GM12864 (cell line): ENCODE results near the gene MKNK1.

Experiments used
- DNase-seq: peaks from one replicate; pipeline ENCODE4 v3.0.0-alpha.2; 2011; ENCODE audit warnings: low read depth
- H3K4me3 ChIP-seq: 2 replicates; pipeline ENCODE4 v1.5.1; 2011; ENCODE audit warnings: mild to moderate bottlenecking, low read depth, low read length, control low read depth
- TF ChIP-seq, protein P1 (sequence below): IDR thresholded peaks from 2 replicates; pipeline ENCODE4 v1.5.1; 2011; ENCODE audit warnings: low read depth, mild to moderate bottlenecking, moderate library complexity, low read length, control low read depth, inconsistent platforms; ENCODE audit errors: missing control alignments

MKNK1 gene

DNA sequence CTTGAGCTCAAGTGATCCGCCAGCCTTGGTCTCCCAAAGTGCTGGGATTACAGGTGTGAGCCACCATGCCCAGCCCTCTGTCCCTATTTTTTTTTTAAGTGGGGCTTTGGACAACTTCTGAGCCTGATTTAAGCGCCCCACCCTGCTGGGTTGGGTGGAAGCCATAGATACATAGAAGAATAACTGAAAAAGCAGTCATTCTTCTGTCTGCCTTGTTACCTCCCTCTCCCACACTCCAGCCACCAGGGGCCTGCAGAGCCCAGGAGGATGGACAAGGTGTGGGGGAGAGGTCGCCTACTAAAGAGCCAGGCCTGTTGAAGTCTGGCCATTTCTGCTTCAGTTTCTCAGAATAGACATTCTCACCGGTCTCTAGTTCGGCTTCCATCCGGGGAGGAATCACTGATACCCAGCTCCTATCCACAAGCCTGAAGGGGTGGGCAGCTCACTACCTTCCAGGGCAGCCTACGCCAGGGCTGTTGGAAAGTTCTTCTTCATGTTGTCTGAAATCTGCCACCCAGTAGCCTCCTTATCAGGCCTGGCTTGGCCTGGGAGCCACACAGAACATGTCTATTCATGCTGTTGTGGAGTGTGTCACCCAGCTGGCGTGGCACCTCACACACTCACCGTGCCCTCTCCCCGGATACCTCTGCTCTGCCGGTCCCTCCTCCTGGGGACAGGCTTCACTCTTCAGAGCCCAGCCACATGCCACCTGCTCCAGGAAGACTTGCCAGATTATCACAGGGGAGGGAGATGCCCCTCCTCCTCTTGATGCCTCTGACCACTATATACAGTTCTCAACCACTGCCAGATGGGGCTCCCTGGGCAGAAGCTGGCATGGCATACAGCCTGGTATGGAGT lies 80.3 kb downstream of the MKNK1 start:
- no peak overlapping the region for H3K4me3 ChIP-seq
- TF ChIP-seq, protein P1, sequence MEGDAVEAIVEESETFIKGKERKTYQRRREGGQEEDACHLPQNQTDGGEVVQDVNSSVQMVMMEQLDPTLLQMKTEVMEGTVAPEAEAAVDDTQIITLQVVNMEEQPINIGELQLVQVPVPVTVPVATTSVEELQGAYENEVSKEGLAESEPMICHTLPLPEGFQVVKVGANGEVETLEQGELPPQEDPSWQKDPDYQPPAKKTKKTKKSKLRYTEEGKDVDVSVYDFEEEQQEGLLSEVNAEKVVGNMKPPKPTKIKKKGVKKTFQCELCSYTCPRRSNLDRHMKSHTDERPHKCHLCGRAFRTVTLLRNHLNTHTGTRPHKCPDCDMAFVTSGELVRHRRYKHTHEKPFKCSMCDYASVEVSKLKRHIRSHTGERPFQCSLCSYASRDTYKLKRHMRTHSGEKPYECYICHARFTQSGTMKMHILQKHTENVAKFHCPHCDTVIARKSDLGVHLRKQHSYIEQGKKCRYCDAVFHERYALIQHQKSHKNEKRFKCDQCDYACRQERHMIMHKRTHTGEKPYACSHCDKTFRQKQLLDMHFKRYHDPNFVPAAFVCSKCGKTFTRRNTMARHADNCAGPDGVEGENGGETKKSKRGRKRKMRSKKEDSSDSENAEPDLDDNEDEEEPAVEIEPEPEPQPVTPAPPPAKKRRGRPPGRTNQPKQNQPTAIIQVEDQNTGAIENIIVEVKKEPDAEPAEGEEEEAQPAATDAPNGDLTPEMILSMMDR = no peak
- DNase-seq = no peak

DNA sequence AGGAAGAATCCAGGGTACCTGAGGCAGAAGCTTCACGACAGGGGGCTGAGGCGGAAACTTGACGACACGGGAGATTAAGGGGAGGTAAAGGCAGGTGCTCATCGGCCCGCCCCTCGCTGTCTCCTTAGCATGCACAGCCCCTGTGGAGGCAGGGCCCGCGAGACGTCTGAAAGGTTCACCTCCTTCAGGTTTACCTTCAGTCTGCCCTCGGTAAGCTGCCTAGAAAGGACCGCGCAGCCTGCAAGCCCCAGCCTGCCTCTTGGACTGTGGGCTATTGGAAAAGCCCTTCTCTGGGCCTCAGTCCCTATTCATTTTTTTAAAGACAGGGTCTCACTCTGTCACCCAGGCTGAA lies 81.1 kb downstream of the MKNK1 start:
- H3K4me3 ChIP-seq = no peak overlapping the region
- no peak for DNase-seq
- TF ChIP-seq, protein P1 = no peak

DNA sequence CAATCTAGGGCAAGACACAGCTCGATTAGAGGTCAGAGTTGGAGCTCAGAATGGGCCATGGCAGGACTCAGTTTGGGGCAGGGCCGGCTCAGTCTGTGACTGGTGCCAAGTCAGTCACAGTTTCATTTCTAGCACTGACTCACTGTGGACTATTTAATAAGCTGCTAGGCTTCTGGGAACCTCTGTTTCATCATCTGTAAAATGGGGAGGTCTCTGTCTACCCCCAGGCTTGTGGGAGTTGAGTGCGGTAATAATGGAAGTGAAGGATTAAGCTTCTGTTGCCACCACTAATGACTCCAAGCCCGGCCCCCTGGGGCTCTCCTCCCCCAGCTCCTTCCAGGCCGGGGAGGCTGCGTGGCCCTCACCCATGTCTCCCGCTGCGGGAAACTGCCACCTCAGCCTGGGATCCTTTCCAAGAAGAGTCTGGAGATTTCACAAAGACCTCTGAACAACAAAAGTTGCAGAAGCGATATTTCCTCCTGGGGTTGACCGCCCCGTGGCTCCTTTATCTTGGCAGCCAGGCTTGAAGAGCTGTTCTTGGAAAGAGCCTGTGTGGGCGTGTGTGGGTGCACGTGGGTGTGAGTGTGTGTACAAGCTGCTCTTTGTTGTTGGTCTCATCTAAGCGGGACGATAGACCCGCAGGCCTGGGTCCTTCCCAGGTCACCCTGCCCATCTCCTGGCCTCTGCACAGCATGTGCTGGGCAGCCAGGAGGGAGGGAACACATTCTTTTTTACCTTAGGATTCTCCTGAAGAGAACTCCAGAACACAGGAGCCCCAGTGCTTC lies 81.7 kb downstream of the MKNK1 start:
- no peak overlapping the region for H3K4me3 ChIP-seq
- TF ChIP-seq, protein P1 = no peak
- no peak for DNase-seq

DNA sequence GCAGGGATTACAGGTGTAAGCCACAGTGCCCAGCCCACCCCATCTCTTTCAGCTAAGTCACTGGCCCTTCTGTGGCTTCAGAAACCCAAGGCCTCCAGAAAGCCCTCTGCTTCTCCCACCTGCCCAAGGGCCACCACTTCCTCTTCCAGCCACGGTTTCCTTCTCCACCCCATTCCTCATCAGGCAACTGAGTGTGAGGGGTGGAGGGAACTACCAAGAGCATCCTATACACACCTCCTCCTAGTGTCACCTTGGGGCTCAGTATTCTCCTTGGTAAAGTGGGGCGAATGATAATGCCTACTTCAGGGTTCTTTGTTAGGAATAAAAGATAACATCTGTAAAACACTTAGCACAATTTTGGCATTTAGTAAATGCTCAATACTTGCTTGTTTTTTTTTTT lies 82.7 kb downstream of the MKNK1 start:
- TF ChIP-seq, protein P1 = no peak
- no peak overlapping the region for H3K4me3 ChIP-seq
- no peak for DNase-seq

DNA sequence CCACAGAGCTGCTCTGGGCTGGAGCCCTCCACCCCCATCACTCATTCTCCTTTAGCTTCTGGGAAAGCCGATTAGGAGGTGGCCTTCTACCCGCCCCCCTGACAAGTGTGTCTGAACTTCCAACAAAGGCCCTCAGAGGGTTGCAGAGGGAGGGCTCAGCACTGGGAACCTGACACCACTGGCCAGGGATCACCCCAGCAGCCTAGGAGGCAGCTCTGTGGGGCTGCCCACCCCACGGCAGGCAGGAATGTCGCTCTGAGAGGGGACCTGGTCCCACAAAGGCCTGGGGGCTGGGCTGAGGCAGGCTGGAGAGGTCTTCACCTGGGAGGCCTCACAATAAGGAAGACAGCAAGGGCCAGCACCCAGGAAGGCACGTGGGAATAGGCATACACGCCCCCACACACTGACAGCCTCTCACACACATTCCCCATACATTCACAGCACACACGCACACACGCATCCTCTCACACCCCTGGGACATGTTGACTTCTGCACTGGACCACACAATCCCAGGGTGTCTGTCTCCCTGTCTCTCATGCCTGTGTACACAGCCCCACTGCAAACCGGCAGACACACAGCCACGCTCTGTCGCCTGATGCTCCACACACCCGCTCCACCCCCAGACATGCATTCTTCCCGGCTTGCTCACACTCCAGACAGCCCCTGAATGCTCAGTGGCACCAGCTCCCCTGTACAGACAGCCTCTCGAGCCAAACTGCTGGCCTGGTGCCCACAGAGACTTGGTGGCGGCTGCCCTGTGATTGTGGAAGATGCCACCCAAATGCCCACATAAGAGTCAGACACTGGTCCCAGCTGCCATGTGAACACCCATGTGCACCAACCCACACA lies 83.8 kb downstream of the MKNK1 start:
- DNase-seq = no peak
- TF ChIP-seq, protein P1 = no peak
- H3K4me3 ChIP-seq = no peak overlapping the region

DNA sequence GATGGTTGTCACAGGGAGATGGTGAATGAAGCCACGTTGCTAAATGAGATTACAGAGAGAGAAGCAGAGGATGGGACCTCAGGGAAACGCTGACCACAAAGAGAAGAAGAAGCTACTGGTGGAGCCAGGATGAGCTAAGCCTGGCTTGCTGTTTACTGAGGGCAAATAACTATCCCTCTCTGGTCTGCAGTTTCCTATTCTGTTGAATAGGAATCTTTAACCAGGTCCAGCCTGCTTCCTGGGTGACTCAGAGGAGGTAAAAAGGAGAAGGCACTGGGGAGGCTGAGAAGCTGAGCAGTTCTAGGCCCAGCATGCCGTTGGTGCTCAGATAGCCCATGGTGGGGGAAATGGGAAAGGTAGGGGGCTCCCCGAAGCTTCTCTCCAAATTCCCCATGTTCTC lies 84.9 kb downstream of the MKNK1 start:
- TF ChIP-seq, protein P1 = no peak
- DNase-seq = no peak

More for the DNA sequence above, 84.9 kb downstream of the MKNK1 start:
- no peak overlapping the region for H3K4me3 ChIP-seq
